Stimulated activated CD8-positive, alpha-beta memory T cell treated with anti-CD3 and anti-CD28 coated beads, Interleukin-7, amount 100 ng/mL, for 4 hours (primary cell): Measurements from ENCODE around the gene SLC12A5.

Experiments
- DNase-seq, 2 donors: peaks; one replicate each; pipeline ENCODE4 v3.0.0-alpha.2; 2020; ENCODE audit warnings: low read depth in 2 of 2

The SLC12A5 gene

GRCh38 chr20:46054606-46055005 lies 25.6 kb downstream of the SLC12A5 start:
- DNase-seq, result no peak

- no peak for DNase-seq
These were observed 26.3 kb downstream of the SLC12A5 start for GRCh38 chr20:46055269-46055668.

DNA sequence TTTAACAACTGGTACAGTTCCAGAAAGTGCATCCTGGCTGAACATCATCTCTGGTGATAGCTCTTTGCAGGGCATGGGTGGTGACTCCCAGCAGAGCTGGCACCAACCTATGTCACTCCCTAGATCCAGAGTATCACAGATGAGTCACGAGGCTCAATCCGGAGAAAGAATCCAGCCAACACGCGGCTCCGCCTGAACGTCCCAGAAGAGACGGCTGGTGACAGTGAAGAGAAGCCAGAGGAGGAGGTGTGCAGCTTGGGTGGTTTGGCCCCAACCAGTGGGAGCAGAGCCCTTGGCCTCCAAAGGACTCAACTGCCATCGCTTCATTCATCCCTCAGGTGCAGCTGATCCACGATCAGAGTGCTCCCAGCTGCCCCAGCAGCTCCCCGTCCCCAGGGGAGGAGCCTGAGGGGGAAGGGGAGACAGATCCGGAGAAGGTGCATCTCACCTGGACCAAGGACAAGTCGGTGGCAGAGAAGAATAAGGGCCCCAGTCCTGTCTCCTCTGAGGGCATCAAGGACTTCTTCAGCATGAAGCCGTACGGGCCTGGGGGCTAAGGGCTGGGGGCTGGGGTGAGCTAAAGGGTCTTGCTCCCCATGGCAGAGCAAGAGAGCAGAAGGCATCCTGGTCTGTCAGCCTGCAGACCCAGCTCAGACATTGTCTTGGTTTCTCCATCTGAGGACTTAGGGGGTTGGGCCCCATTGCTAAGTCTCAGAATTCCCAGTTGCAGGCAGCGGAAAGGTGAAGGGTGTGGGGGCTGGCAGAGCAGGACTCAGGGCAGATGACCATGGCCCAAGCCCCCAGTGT lies 27.2 kb downstream of the SLC12A5 start:
- DNase-seq, result no peak

- DNase-seq, result no peak
These were observed 28.2 kb downstream of the SLC12A5 start for GRCh38 chr20:46056970-46057855.

- DNase-seq, result no peak
These were observed 29.0 kb downstream of the SLC12A5 start for GRCh38 chr20:46057856-46058598.

DNA sequence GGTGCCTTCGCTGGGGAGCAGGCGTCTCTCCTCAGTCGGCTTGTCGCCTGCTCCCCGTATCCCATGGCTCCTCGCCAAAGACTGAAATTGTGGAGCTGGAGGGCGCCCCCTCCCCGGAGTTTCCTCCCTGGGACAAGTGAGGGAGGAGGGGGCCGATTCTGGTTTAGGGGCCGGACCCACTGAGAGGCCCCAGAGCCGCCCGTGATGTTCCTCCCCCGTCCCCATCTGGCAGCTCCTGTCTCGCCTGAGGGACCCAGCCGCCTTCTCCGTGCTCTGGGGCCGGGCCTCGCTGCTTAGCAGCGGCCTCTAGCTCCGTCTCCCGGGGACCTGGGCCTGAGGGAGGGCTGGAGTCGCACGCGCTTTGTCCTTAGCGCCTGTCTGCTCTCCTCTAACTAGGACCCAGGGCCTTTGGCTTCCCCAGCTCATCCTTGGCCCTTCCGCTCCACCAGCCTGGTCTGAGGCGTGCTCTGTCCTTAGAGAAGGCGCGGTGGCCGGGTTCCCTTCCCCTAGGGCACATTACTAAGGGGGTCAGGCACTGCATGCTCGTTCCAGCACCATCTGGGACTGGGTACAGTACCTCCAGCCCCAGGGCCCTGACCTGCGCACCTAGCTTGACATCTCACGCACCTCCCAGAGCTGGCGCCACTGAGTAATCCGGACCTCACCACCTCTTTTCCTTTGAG lies 29.7 kb downstream of the SLC12A5 start:
- no peak for DNase-seq

DNA sequence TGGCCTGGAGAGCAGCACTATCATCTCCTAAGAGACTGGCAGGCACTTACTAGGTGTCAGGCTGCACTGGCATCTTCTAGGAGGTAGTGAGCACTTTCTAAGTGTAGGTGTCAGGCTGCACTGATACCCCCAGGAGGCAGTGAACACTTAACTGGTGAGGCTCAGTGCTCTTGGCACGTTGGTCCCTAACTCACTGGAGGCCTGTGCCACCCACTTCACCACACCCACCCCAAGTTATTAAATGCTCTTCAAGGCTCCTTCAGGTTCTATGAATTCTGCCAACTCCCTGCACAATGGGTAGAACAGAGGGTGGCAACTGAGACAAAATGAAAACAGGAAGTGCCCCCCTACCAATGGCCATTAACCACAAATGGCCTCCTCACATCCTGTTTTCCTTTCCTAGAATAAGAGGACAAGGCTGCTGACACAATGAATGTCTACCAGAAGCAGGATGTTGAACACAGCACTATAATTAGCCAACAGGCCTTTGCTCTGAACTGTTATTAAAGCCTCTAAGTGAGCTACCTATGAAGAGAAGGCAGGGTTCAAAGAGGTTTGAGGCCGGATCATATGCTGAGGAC lies 31.4 kb downstream of the SLC12A5 start:
- no peak for DNase-seq

- DNase-seq, result no peak
These were observed 32.0 kb downstream of the SLC12A5 start for GRCh38 chr20:46060975-46061374.

DNA sequence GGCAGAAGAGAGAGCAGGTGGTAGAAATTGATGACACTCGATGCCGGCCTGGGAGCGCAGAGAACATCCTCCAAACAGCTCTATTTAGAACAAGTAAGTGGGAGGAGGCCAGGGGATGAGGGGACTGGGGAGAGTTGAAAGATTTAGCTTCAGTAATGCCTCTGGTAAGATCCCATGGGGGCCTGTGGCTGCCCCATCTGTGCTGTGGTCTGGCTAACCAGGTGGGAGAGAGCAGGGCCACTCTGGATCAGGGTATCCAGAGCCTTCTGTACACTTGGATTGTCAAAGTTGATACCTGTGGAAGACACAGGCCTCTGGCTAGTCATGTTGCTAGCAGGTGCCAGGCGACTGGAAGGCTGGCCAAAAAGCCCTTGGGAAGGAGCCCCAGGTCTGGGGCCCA lies 33.1 kb downstream of the SLC12A5 start:
- no peak for DNase-seq

DNA sequence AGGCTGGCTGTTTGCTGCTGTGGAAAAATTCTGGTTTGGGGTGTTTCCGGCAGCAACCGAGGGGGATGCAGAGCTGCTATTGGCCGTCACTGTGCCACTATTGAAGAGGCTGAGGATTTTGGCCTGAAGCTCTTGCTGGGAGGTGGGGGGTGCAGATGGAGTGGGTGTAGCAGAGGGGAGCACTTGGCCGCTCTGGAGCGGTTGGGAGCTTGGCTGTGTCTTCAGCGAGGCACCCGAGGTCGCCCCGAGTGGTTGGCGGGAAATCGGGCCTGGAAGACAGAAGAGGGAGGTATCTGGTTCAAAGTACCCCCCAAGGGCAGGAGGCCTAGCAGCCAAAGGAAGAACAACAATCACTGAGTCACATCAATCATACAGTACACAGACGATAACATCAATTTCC lies 33.6 kb downstream of the SLC12A5 start:
- DNase-seq, result no peak

DNA sequence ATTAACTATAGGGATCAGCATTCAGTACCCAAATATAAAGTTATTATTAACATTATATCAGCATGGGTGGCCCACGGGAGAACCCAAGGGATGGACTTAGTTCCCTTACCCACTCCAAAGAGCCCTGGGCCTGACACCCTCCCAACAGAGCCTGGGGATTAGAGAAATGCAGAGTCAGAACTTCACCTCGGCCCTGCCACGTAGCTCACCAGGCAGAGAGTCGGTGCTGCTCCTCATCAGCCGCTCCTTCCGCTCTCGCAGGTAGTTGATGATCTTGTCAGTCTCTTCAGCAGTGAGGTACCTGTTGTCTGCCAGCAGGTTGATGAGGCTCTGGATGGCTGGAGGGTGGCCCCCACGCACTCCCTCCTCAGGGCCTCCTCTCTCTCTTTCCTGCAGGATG lies 34.1 kb downstream of the SLC12A5 start:
- no peak for DNase-seq

GRCh38 chr20:46063652-46064054 lies 34.6 kb downstream of the SLC12A5 start:
- no peak for DNase-seq

- no peak for DNase-seq
These were observed 36.0 kb downstream of the SLC12A5 start for GRCh38 chr20:46065006-46065405.

DNA sequence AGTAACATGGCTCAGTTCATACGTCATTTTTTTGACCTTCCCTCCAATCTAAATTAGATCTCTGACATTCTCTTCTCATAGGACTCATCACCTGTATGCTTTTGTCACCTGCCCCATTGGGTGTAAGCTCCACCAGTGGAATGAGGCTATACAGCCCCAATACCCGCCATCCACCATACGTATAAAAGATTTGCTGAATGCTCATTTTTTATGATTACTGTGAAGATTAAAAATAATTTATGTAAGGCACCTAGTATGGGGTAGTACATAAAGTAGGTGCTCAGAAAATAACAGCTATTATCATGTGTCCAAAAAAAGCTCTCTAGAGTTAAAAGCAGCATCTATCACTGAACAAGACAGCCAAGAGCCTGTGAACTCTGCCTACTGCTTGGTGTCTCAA lies 36.7 kb downstream of the SLC12A5 start:
- DNase-seq, result no peak

- no peak for DNase-seq
These were observed 41.3 kb downstream of the SLC12A5 start for GRCh38 chr20:46070215-46070900.

- DNase-seq, result no peak
These were observed 42.6 kb downstream of the SLC12A5 start for GRCh38 chr20:46071573-46071972.

DNA sequence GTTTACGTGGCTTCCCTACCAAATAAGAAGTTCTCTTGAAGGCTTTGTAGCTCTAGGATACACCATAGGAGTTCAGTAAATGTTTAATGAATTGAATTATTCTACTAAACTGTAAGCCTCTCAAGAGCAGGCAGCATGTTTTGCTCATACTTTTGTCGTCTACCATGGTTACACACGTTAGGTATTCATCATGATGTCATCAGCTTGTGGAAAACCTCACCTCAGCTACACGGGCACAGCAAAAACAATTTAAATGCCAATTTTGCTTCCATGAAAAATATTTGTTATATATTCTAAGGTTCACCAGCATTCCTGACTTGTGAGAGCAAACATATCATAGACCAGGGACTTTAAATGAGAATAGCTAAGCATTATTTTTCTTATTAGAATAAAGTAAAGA lies 44.0 kb downstream of the SLC12A5 start:
- no peak for DNase-seq

GRCh38 chr20:46073443-46073842 lies 44.4 kb downstream of the SLC12A5 start:
- no peak for DNase-seq

DNA sequence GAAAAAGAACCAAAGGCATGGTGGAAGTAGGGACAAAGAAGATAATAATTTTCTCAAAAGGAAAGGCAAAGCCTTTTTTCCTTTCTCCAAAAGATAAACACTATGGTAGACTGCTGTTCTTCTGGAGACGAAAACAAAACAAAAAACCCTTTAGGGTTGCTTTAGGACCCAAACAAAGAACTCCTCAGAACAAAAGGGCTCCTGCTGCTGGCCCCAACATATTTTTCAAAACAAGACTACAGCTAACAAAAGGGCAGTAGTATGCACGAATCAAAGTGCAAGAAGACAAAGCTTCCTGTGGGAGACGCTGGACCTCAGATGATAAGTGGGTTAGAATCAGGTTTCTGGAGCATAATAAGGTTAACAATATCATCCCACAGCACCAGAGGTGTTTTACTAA lies 45.0 kb downstream of the SLC12A5 start:
- no peak for DNase-seq

DNA sequence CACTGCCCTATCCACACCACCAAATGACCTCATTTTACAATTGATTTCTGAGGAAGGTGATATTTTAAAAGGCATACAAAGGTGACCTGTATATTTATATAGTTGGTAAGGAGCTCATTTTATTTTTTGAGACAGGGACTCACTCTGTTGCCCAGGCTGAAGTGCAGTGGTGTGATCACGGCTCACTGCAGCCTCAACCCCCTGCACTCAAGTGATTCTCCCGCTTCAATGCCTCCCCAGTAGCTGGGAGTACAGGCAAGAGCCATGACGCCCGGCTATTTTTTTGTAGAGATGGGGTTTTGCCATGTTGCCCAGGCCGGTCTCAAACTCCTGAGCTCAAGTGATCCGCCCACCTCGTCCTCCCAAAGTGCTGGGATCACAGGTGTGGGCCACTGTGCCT lies 47.8 kb downstream of the SLC12A5 start:
- no peak for DNase-seq
